Activated CD8-positive, alpha-beta T cell treated with anti-CD3 and anti-CD28 coated beads for 36 hours (primary cell): ENCODE measurements around the gene IRF1. TPM values are rescaled to one million over a fixed set of nuclear protein-coding genes. Genes with fewer than 3 reads are reported as not detected.

ENCODE experiments used
- ATAC-seq: fragments of 200-7000 bp; cut with Tn5 transposase; one replicate; pipeline ENCODE4 v1.10.0; 2021; ENCODE audit warnings: mild to moderate bottlenecking, moderate library complexity
- CTCF ChIA-PET: fragments of 350-600 bp; sonication (Branson Sonifier 250); formaldehyde crosslinking; loops from one replicate; lab custom pipeline; 2021; ENCODE audit warnings: antibody characterized with exemption; lab: Charles Lee
- POLR2A ChIA-PET: fragments of 350-600 bp; sonication (Branson Sonifier 250); formaldehyde crosslinking; loops from one replicate; lab custom pipeline; 2021; ENCODE audit warnings: antibody characterized with exemption; lab: Charles Lee
- DNase-seq: peaks from one replicate; pipeline ENCODE4 v3.0.0-alpha.2; 2020
- H3K27ac Mint-ChIP-seq: one replicate; pipeline ENCODE4 v1.8.0; 2021; ENCODE audit warnings: mild to moderate bottlenecking, mixed read lengths
- H3K27me3 Mint-ChIP-seq: one replicate; pipeline ENCODE4 v1.8.0; 2021; ENCODE audit warnings: mixed read lengths
- H3K36me3 Mint-ChIP-seq: one replicate; pipeline ENCODE4 v1.8.0; 2021; ENCODE audit warnings: low read depth, mixed read lengths
- H3K4me1 Mint-ChIP-seq: one replicate; pipeline ENCODE4 v1.8.0; 2021; ENCODE audit warnings: low read depth, mixed read lengths
- H3K4me3 Mint-ChIP-seq: one replicate; pipeline ENCODE4 v1.8.0; 2021; ENCODE audit warnings: mild to moderate bottlenecking, moderate library complexity, mixed read lengths
- H3K9me3 Mint-ChIP-seq: one replicate; pipeline ENCODE4 v1.8.0; 2021; ENCODE audit warnings: mixed read lengths
- CTCF ChIP-seq: fragments of 200-600 bp; IDR thresholded peaks from one replicate; pipeline ENCODE4 v1.8.0; 2022; ENCODE audit warnings: antibody characterized with exemption, mild to moderate bottlenecking
- intact Hi-C: fragments of 100-400 bp; cut with micrococcal nuclease; formaldehyde crosslinking; loops from one replicate; pipeline ENCODE4 v1.10.0; 2022
- total RNA-seq, 2 experiments: library from RNA; stranded (reverse); gene quantifications; one replicate each; pipeline ENCODE4 v1.2.3, GENCODE V29; 2021

IRF1 gene
- total RNA-seq, 2 experiments from 2014 or later, result 121 to 128 TPM

GRCh38 chr5:132481596-132482211, 8.9 kb downstream of the IRF1 start:
- no peak for TF ChIP-seq CTCF
- peak overlapping the region; percentile 56 for H3K27ac Mint-ChIP-seq
- intact Hi-C loops, result no loop called here
- DNase-seq, result peak; percentile 45
- no peaks in the 10 kb centered on the region for H3K9me3 Mint-ChIP-seq
- H3K27me3 Mint-ChIP-seq, result no peaks in the 10 kb centered on the region
- ChIA-PET CTCF (interaction anchor here (1.2 to 4.9 kb wide), 7 partner anchors 19 to 338 kb away, joined by 3 to 48 read pairs (median 22); no protein-coding TSS in a partner anchor), POLR2A (interaction anchor here (1.0 to 36.6 kb wide), 13 partner anchors 5 to 114 kb away, joined by 3 to 1641 read pairs (median 68); partner anchors contain the start of gene IRF1)
- peaks cover 80% of the 10 kb centered on the region for H3K4me1 Mint-ChIP-seq
- H3K36me3 Mint-ChIP-seq, result peaks cover 40% of the 10 kb centered on the region
- ATAC-seq, result peak; percentile 22
- H3K4me3 Mint-ChIP-seq, result no peak overlapping the region

- no peak for TF ChIP-seq CTCF
- peak; percentile 6 for ATAC-seq
- Mint-ChIP-seq H3K36me3 (peaks cover 33% of the 10 kb centered on the region), H3K27ac (peak overlapping the region; percentile 56), H3K4me3 (no peak overlapping the region), H3K9me3 (no peaks in the 10 kb centered on the region), H3K4me1 (peaks cover 75% of the 10 kb centered on the region), H3K27me3 (no peaks in the 10 kb centered on the region)
- intact Hi-C loops, result no loop called here
- CTCF ChIA-PET, result interaction anchor here (0.6 to 4.9 kb wide), 14 partner anchors 8 to 339 kb away, joined by 3 to 48 read pairs (median 5); partner anchors contain the start of gene IRF1
- POLR2A ChIA-PET, result interaction anchor here (0.7 to 36.6 kb wide), 16 partner anchors 5 to 256 kb away, joined by 3 to 1641 read pairs (median 46); partner anchors contain the start of genes IRF1 and KIF3A
- peak; percentile 12 for DNase-seq
These were observed 9.5 kb downstream of the IRF1 start for GRCh38 chr5:132480893-132481595.

- no peaks in the 10 kb centered on the region for H3K27me3 Mint-ChIP-seq
- H3K27ac Mint-ChIP-seq, result peak overlapping the region; percentile 56
- no peak overlapping the region for H3K4me3 Mint-ChIP-seq
- peaks cover 75% of the 10 kb centered on the region for H3K4me1 Mint-ChIP-seq
- intact Hi-C loops, result no loop called here
- ATAC-seq (no peak), DNase-seq (peak; percentile 23)
- no peak for TF ChIP-seq CTCF
- CTCF ChIA-PET, result interaction anchor here (0.6 to 4.9 kb wide), 15 partner anchors 9 to 340 kb away, joined by 3 to 48 read pairs (median 6); partner anchors contain the start of gene IRF1
- POLR2A ChIA-PET, result interaction anchor here (0.7 to 36.6 kb wide), 17 partner anchors 4 to 459 kb away, joined by 3 to 1641 read pairs (median 44); partner anchors contain the start of genes IRF1 and KIF3A
- H3K9me3 Mint-ChIP-seq, result no peaks in the 10 kb centered on the region
- H3K36me3 Mint-ChIP-seq, result peaks cover 28% of the 10 kb centered on the region
These were observed 10.1 kb downstream of the IRF1 start for GRCh38 chr5:132480546-132480892.

- POLR2A ChIA-PET, result interaction anchor here (0.8 to 36.6 kb wide), 16 partner anchors 4 to 459 kb away, joined by 3 to 1641 read pairs (median 46); partner anchors contain the start of gene IRF1
- CTCF ChIA-PET, result interaction anchor here (0.8 to 4.9 kb wide), 17 partner anchors 9 to 93 kb away, joined by 3 to 48 read pairs (median 6); partner anchors contain the start of gene IRF1
- peak; percentile 18 for ATAC-seq
- Mint-ChIP-seq H3K4me3 (no peak overlapping the region), H3K36me3 (peaks cover 23% of the 10 kb centered on the region), H3K4me1 (peaks cover 72% of the 10 kb centered on the region), H3K27me3 (no peaks in the 10 kb centered on the region), H3K9me3 (no peaks in the 10 kb centered on the region), H3K27ac (peak overlapping the region; percentile 35)
- intact Hi-C loops, result no loop called here
- no peak for TF ChIP-seq CTCF
- peak; percentile 38 for DNase-seq
These were observed 10.5 kb downstream of the IRF1 start for GRCh38 chr5:132480042-132480441.
